Left hindlimb (tissue), 1 donor: ENCODE data around the gene MICALL2.

ENCODE experiments used
- DNase-seq: peaks from one replicate; pipeline ENCODE4 v3.0.0-alpha.2; 2018

MICALL2 gene

DNA sequence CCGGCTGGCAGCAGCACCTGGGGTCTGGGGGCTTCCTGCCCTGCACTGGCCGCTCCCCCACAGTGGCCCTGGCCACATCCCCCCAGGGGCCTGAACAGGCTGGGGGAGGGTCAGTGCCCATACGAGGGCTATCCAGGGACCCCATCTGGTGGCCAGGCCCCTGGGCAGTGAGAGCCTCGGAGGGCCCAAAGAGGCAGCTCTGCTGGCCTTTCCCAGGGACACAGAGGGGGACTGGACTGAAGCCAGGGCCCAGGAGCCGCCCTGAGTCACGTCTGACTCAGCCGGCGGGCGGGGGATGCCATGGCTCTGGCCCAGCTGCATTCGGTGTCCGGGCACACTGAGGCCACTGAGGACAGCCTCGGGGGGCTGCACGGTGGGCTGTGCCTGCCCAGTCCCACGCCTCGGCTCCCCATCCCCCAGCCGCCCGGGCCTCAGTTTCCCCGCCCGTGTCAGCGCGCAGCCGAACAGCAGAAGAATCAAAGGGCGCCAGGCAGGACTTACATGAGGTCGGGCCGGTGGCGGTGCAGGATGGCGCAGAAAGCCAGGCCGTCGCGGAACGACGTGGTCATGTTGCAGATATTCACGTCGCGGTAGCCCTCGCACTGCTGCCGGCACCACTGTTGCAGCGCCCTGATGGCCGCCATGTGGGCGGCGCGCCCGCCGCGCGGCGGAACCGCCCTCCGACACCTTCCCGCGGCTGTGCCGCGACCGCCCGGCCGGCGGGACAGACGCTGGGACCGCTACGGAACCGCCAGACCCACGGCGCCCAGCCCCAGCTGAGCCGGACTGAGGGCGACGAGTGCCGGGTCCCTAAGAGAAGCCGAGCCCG lies at the start of gene MICALL2:
Gene MICALL2, minus strand, starts transcription at position 788 of the 829 bp plus-strand sequence. Its CDS starts 144 bp downstream, at position 644.
- DNase-seq = peak; percentile 74

DNA sequence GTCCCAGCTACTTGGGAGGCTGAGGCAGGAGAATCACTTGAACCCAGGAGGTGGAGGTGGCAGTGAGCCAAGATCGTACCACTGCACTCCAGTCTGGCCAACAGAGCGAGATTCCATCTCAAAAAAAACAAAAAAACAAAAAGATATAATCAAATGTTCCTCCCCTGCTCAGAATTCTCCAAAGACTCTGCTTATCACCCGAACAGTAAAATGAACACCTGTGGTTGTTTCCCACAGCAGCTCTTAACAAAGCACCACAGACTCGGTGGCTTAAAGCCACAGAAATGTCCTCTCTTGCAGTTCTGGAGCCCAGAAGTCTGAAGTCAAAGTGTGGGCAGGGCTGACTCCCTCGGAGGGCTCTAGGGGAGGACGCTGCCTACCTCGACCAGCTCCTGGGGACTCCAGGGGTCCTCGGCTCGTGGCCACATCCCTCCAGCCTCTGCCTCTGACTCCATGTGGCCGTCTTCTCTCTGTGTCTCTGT lies 49.0 kb upstream of the MICALL2 start:
- no peak for DNase-seq

DNA sequence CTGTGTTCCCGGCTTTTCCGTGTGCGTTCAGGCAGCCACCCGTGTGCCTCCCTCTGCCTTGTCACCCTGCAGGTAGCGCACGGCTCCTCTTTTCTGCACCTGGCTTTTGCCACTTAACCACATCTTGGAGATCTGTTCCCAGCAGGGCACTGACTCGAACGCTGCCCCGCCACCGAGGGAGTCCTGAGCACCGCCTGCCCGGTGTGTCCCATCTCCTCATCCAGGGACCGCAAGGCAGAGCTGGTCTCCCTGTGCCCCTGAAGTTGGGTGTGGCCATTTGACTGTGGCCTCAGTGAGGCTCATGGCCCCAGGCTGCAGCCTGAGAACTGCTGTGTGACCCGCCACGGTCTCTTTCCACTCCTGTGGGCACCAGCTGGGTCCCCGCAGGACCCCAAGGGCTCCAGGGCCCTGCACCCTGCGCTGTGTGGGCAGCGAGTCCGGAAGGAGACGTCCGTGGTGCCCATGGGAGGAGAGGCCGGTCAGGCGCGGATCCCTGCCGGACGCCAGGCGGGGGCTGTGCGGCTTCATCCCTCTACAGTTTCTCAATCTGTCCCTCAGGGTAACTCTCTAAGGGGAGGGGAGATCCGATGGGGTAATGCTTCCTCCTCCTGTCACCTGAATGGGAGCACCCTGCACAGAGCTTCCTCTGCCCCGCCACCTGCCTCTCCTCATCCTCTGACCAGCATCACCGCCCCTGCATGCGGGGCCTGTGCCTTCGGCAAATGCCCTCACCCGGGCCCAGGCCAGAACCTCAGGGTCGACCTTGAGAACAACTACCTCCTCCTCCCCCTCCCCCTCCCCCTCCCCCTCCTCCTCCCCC lies 46.7 kb upstream of the MICALL2 start:
- DNase-seq = no peak

DNA sequence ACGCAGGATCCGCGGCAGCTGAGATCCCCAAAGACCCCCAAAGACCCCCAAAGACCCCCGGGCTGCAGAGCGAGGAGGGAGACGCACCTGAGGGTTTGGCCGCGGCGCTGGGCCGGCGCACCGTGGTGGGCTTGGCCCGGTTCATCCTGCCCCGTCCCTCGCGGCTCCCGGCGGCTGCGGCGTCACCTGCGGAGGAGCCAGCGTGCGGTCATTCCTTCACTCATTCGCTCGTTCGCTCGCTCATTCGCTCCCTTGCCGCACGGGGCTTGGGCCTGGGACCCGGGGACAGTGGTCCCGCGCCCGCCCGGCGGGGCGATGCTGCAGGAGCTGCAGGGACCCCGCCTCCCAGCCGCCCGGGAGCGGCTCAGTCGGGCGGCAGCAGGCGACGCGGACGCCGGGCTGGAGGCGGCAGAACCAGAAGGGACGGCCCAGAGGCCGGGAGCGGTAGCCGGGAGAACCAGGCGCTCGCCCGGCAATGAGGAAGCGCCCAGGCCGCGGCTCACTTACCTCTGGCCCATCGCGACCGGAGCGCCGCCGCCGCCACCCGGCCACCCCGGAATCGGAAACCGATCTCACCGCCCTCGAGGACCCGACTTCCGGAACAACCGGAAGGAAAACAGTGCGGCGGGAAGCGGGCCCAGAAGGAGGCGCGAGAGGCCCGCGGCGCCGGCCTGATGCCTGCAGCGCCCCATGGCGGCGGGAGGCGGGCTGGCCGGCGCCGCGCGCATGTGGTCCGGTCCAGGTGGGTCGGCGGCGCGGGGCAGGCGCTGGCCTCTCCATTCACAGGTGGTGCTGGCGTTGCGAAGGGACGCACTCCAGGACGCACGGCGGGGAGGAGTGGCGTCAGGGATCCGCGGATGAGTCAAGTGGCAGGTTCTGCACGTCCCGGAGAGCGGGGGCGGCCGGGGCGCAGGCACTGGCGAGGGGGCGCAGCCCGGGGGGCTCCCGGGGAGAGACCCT lies 44.8 kb upstream of the MICALL2 start, which contains the start of gene INTS1:
Gene INTS1, minus strand, starts transcription at position 574 of the 960 bp plus-strand sequence. Its CDS starts 429 bp downstream, at position 145.
- peak; percentile 91 for DNase-seq

DNA sequence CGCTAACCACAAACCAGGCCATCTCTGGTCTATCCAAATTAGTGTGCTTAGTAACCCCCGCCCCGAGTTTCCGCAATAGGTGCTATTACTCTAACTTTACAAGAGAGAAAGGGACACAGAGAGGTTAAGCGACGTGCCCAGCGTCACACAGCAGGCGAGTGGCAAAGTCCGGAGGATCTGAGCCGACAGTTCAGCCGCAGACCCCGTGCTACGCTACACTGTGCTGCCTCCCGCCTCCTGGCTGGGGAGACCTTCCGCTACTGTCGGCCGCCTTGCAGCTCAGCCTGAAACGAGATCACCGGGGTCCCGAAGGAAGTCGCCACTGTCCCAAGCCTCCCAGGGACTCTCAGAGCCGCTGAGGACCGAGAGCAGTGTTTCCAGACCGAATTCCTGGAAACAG lies 44.1 kb upstream of the MICALL2 start:
- DNase-seq = no peak

DNA sequence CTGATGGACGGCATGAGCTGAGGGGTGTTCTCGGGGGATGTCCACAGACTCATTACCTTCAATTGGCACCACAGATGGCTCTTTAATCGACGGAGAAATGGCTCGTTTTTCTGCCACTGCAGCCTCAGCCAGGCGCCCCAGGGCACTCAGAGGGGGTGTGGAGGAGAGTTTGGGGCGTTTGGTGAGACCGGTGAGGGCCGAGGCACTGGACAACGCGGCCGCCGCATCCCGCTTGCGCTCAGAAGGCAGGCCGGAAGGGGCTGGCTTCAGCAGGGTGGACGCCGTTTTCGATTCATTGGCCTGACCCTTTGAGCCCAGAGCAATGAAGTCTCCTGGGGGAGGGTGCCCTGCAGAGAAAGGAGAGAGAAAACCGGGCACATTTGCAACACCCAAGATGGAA lies 43.6 kb upstream of the MICALL2 start:
- no peak for DNase-seq

DNA sequence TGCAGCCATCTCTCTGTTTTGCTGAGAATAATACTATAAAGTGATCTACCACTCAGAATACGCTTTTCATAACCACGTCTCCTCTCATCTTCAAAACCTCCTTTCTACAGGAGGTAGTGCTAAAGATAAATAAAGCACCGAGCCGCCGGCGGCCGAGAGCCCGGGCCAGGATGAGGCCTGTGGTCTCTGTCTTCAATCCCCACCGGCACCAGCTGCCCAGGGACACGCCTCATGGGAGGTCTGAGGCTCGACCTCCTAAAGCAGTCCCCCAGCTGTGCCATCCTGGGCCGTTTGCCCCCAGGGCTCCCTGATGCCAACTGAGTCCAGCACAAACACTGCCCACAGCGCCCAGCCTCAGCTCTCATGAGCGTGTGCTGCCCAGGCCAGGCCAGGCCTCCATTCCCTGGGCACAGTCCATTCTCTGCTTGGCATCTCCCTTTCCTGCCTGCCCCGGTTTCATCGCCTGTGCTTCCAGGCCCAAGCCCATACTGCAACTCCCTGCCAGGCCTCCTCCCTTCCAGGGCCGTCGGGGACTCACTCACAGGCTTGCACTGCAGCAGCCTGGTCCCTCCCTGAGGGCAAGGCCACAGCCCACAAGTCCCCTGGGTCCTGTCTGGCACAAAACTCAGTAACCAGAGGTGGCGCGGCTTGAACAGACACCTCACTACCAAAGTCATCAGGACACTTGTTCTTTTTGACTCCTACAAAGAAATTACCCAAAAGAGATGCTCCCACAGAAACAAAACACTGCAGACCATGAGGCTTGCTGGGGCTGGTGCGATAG lies 42.4 kb upstream of the MICALL2 start:
- DNase-seq = no peak

DNA sequence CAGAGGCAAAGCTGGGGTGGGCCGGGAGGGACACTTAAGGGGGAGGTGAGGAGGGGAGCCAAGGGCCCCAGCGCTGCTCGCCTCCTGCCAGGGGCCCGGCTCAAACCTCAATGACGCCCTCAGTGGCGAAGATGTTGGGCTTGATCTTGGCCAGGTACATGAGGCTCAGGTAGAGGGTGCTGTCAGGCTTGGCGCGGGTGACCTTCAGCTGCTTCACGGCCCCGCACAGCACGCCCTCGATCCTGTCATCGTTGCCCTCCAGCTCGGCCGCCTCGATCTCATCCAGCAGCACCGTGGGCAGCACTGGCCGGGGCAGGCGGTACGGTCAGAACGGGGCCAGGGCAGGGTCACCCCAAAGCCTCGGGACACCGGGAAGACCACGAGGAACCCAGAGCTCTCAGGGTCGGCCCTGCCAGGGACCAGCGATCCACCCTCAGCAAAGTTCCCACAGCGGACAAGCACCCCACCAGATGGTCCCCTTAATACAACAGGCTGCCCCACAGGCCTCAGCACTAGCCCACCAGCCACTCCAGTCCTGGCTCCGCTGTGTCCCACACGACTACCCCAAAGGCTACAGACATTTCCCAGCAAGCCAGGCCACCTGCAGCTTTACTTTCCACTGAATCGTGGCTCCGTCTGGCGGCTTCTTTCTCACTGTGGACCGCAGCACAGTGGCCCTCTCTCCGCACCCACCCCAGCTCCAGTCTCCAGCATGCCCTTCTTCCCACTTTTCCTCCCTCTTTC lies 41.0 kb upstream of the MICALL2 start:
- no peak for DNase-seq

DNA sequence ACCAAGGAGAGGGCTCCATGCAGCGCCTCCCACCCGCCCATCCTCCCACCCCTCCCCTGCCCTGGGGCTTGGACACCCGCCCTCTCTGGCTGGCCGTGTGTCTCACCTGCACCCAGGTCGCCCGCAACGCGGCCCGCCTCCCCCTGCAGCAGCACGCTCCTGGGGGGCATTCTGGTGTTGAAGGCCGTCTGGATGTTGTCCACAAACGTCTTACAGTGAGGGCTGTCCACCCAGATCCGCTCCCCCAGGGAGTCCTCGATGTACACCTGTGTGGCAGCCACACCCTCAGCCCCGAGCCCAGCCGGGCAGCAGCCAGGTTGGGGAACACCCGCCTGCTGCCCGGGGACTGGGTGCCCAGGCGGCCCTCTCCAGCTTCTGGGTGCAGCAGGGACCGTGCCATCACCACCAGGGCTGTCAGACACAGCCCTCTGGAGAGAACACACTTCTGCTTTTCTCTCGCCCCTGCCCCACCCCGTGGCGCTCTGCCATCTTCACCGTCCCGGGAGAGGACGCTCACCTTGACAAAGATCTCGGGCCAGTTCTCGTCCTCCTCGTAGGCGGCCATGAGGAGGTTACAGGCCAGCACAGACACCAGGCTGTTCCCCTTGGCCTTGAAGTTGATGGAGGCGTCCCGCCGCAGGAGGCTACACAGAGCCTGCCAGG lies 40.2 kb upstream of the MICALL2 start:
- no peak for DNase-seq

DNA sequence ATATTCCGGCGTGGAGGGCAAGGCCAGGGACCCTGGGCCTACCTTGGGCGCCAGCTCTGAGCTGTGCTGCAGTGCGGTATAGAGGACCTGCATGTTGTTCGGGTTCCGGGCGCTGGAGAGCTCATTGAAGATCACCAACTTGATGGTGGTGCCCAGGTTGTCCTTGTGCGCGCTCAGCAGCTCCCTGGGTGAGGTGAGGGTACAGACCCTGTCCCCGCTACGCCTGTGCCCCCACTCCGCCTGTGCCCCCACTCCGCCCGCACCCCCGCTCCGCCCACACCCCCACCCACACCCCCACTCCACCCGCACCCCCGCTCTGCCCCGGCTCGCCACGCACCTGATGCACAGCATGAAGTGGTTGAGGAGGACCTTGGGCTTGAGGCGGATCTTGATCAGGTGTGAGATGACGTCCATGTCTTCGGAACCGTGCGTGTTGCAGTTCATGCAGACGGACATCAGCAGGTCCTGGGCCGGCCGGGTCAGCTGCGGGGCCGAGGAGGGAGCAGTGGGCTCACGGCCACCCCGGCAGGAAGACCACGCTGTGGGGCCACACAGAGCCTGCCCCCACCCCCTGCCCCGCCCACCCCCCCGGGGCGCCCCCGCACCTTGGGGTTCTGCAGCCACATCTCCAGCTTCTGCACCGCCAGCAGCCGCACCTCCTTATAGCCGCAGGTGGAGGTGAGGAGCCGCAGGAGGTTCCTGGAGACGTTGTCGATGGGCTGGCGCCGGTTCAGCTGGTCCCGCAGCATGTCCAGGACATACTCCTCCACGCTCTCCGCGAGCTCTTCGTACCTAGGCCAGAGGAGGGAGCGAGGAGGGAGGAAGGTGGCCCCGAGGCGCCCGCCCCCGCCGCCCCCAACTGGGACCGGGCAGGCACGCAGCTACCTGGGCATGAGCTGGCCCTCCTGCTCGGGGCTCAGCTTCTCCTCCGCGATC lies 39.4 kb upstream of the MICALL2 start:
- DNase-seq = no peak

DNA sequence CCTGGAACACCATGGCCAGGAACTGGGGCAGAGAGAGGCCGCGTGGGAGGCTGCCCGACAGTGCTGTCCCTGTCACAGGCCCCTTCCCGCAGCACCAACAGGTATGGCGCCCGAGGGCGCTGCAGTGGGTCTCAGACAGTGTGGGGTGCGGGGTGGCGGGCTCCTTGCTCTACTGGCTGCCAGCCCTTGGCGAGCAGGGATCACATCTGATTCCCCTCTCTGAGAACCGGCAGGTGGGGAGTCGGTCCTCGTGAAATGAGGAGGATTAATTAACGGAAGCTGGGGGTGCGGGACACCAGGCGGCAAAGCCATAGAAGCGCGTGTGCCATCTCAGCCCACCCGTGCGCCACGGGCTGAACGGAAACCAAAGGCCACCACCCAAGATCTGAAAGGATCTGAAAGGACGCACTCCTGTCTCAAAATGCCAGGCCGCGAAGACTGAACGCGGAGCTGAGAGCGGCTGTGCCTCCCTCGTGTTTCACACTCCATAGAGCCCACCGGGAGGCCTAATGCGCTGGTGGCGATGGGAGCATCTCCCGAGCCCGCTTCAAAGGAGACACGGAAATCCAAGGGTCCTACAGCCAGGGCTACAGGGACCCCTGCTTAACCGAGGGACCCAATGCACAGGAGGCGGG lies 38.1 kb upstream of the MICALL2 start:
- DNase-seq = no peak

DNA sequence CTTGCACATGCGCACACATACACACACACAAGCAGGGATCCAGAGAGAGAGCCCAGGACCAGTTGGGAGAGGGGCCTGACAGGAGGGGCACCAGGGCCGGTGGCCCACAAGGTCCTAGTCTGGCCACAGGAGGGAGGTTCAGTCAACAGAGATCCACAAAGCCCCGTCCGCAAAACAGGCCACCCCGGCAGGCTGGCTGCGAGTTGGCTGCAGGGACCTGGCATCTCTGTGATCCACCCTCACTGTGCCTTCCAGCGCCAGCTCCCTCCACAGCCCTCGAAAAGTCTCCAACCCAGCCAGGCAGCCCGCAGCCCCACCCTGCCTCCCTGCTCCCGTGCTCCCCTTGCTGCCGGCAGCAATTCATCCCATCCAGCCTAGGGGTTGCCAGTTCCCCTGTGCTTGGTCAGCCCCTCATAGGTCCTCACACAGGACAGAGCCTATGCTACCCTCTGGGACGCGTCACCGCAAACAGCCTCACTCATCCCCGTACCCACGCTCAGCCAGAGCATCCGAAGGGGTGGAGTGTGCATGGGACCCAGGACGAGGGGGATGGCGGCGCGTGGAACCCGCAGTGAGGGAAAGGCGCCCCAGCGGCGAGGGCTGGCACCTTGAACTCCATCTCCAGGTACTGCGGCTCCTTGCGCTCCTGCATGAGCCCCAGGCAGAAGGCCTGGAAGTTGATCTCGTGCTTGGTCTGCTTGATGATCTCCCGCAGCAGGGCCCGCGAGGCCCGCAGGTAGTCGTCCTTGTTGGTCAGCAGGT lies 37.4 kb upstream of the MICALL2 start:
- DNase-seq = no peak

DNA sequence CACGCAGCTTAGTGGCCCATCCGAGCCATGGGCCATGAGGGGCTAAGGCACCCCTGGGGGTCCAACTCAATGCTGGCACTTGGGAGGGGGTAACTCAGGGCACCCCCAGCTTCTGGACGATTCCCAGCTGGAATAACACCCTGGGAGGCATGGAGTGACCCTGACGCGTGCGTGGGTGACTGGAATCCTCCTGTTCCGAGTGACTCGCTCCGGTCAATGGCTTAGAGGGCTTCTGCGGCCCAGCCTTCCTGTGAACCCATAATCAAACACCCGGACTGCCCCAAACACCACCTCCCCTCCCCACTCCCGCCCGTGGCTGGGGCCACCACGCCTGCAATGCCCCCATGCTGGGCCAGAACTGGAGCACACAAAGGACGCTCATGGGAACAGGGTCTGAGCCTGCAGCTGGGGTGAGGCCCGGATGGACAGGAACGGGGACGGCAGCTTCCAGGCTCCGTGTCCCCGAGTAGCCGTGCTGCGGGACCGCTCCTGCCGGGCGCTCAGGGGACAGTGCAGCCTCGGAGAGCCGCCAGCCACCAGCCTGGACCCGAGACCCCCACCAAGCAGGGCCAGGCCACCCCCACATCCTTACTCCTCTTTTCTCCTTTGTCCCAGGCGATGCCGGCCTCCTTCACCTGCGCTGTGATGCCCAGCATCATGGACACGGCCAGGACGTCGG lies 36.4 kb upstream of the MICALL2 start:
- DNase-seq = no peak

DNA sequence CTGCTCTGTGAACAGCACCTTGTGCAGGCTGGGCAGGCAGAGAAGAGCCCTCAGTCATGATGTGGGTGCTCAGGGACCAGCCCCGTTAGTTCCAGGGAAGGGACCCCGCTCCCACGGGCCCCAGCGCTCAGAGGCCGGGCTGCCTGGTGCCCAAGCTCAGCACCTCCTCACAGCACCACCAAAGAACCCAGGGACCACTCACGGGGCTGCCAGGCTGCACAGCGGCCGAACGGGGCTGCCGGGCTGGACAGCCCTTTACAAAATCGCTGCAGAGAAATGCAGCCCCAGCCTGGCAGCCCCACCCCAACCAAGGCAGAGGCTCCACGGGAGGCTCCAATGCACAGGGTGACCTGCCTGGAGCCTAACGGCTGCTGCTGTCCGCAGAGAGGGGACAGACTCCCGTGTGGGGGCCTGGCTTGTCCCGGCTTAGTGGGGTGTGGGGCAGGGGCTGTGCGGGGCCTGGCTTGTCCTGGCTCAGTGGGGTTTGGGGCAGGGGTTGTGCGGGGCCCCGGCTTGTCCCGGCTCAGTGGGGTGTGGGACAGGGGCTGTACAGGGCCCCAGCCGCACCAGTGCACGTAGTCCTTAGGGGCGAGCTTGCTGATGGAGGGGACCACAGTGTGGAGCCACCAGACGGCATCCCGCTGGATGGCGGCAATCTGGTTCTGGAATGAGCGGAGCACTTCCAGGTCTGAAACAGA lies 35.7 kb upstream of the MICALL2 start:
- DNase-seq = no peak

DNA sequence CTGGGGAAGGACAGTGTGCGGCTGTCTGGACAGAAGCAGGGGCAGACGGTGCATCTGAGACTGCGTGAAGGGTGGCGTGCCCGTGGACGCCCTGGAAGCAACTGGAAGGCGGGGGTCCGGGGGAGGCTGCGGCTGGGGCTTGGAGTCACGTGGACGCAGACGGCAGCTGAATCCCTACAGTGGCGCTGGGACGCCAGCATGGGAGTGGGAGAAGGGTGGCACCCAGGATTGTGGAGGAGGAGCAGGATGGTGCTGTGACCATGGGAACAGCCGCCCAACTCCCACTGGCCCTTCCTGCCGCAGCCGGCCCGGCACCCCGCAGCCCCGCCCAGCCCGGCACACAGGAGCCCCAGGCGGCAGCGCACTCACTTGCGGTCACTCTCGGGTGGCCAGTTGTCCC lies 35.2 kb upstream of the MICALL2 start:
- no peak for DNase-seq

DNA sequence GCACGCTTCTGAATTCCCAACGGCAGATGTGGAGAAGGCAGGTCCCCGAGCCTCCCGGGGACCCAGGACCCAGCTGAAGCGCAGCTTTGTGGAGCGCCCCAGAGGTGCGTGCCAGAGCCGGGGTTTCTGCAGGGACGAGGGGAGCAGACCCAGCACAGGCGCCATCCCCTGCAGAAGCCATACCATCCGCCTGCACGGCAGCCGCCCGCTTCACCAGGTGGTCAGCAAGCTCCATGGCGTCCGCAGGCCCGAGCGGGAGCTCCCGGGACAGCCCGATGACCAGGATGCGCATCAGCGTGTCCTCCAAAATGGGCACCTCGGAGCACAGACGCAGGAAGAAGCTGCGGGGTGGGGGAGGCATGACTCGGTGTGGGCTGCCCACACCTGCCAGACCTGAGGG lies 34.3 kb upstream of the MICALL2 start:
- no peak for DNase-seq

DNA sequence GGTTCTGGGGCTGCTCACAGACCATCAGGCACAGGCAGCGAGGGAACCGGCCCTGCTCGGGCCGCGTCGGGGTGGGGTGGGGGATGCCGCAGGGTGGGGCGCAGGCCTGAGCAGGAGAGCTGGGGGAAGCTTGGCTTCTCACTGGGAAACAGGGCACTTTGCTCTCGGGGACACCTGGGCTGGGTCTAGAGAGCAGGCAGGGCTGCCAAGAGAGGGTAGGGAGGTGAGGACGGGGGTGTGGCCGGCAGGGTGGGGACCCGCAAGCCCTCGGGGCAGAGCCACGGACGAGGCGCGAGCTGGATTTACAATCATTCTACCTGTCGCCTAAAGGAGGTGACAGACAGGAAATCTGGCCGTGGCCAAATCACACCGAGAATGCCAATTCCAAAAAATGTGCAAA lies 33.9 kb upstream of the MICALL2 start:
- no peak for DNase-seq
